K562 (cell line): ENCODE data around the gene LMNB1. TPM values are rescaled to one million over a fixed set of nuclear protein-coding genes. Genes with fewer than 3 reads are reported as not detected.

Experiments used
- CBX3 ChIP-seq, 2 experiments: IDR thresholded peaks; 1 replicate in 1 of 2; 2 replicates in 1 of 2; pipeline ENCODE4 v1.6.1; 2012; ENCODE audit warnings: inconsistent platforms in 2 of 2, low read length in 2 of 2, borderline replicate concordance in 1 of 2, control low read depth in 1 of 2
- FOXJ2 ChIP-seq: fragments of 200-800 bp; sonication (Bioruptor generic); IDR thresholded peaks from 2 replicates; pipeline ENCODE4 v1.6.1; 2016; ENCODE audit warnings: missing genetic modification characterization, missing compliant biosample characterization
- HDAC2 ChIP-seq: fragments of 450-650 bp; IDR thresholded peaks from 2 replicates; pipeline ENCODE4 v1.6.1; 2016; ENCODE audit warnings: mild to moderate bottlenecking
- HES1 ChIP-seq: fragments of 450-650 bp; IDR thresholded peaks from 2 replicates; pipeline ENCODE4 v1.6.1; 2016; ENCODE audit warnings: low read depth, mild to moderate bottlenecking, moderate library complexity
- JUN ChIP-seq, 2 experiments: sonication (generic) in 1 of 2; formaldehyde crosslinking in 1 of 2; IDR thresholded peaks; 2 replicates each; pipeline versions ENCODE4 v1.6.1 to v1.8.0; 2012 to 2022; ENCODE audit warnings: borderline replicate concordance in 2 of 2, mild to moderate bottlenecking in 2 of 2, improper control_type of control experiment in 1 of 2, low read depth in 1 of 2, low read length in 1 of 2, missing genetic modification reagents in 1 of 2
- POLR2AphosphoS5 ChIP-seq: IDR thresholded peaks from 2 replicates; pipeline ENCODE4 v1.6.1; 2011; ENCODE audit warnings: mild to moderate bottlenecking, low read depth, low read length, moderate library complexity; ENCODE audit not compliant: control insufficient read depth, insufficient read depth
- RBM25 ChIP-seq: fragments of 200-400 bp; formaldehyde crosslinking; IDR thresholded peaks from 2 replicates; pipeline ENCODE4 v1.6.1; 2018; ENCODE audit warnings: low read length, low read depth, moderate library complexity; ENCODE audit not compliant: severe bottlenecking
- RREB1 ChIP-seq: fragments of 250-450 bp; sonication (Bioruptor Pico); IDR thresholded peaks from 2 replicates; pipeline ENCODE4 v1.4.0; 2020
- SMARCA4 ChIP-seq: fragments of 450-650 bp; IDR thresholded peaks from 2 replicates; pipeline ENCODE4 v1.6.1; 2016
- SREBF2 ChIP-seq: sonication (generic); formaldehyde crosslinking; IDR thresholded peaks from 2 replicates; pipeline ENCODE4 v1.4.0; 2020; ENCODE audit warnings: mild to moderate bottlenecking, missing genetic modification reagents
- U2AF2 ChIP-seq: fragments of 200-400 bp; formaldehyde crosslinking; optimal IDR thresholded peaks from 2 replicates; pipeline ENCODE3; 2017; ENCODE audit warnings: low read depth, mild to moderate bottlenecking, low read length
- ZBED1 ChIP-seq: IDR thresholded peaks from 2 replicates; pipeline ENCODE4 v1.6.1; 2014
- polyA plus RNA-seq, 8 experiments: library from polyadenylated mRNA; depleted of rRNA in 4 of 8; stranded (reverse) in 5 of 8; unstranded in 3 of 8; fragments of >200 nt; fragmentation: Nextera tagmentation in 2 of 8; fragmentation: Illumina TruSeq in 1 of 8; extraction: Ambion mirVana in 2 of 8; extraction: Trizol in 1 of 8; gene quantifications; 2 replicates each; pipeline versions ENCODE4 v1.2.1 to v1.2.3, GENCODE V29; 2011 to 2014; ENCODE audit warnings: inconsistent platforms in 1 of 8, missing spikeins in 1 of 8
- total RNA-seq, 7 experiments: library from RNA; depleted of rRNA in 6 of 7; stranded (reverse); fragments of >200 nt in 6 of 7; fragmentation: Illumina TruSeq in 2 of 7; extraction: Trizol in 2 of 7; gene quantifications; 2 replicates each; pipeline versions ENCODE4 v1.2.1 to v1.2.3, GENCODE V29; 2011 to 2021; ENCODE audit warnings: low replicate concordance in 1 of 7

LMNB1 gene
- total and polyA plus RNA-seq, 9 of the 15 experiments (the other 6 are each of a cell fraction or from before 2014, with no cell fraction given), result 2.8 to 190 (median 131) TPM

DNA sequence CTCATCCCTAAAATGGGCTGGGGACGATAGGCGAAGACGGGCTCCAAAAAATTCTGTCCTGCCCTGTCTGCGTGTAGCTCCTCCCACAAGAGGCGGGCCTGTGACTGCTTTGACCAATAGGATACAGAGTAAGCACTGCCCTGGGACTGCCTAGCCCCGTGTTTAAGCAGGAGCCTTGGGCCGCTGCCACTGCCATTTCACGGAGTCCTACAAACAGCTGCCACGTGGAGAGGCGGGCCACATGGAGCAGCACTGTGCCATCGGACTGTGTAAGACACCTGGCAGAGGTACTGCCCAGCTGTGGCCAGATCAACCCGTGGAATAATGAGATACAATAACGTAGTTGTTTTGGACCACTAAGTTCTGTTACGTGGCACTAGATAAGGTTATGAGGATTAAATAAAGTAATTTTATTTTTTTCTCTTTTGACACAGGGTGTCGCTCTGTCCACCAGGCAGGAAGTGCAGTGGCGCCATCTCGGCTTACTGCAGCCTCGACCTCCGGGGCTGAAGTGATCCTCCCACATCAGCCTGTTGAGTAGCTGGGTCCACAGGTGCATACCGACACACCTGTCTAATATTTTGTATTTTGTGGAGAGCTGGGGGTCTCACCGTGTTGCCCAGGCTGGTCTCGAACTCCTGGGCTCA, 87.2 kb downstream of the LMNB1 start (continued):
- TF ChIP-seq HES1 (no peak), ZBED1 (no peak), POLR2AphosphoS5 (no peak), FOXJ2 (no peak), U2AF2 (no peak), RBM25 (peak; percentile 49), JUN (IDR thresholded peaks at IDR 0.05; ENCODE audit: borderline replicate concordance, low read depth, low read length) (0 out of 2 replicates have a peak, but pooled peaks have one; percentile 37), JUN (CRISPR knock-in tag; IDR thresholded peaks at IDR 0.05; ENCODE audit: borderline replicate concordance) (no peak), RREB1 (CRISPR knock-in tag) (no peak), SMARCA4 (no peak), SREBF2 (CRISPR knock-in tag) (no peak), CBX3 (IDR thresholded peaks at IDR 0.05; ENCODE audit: borderline replicate concordance in 1 of 2, low read length in 2 of 2) (0 out of 3 replicates have a peak, but pooled peaks of 1 of the 2 experiments have one; percentile 31), HDAC2 (no peak)
